K562 (cell line): ENCODE measurements around the gene SPIRE1. TPM values are rescaled to one million over a fixed set of nuclear protein-coding genes. Genes with fewer than 3 reads are reported as not detected.

Experiments
- DACH1 ChIP-seq: fragments of 450-650 bp; IDR thresholded peaks from 2 replicates; pipeline ENCODE4 v1.6.1; 2018; ENCODE audit not compliant: partially characterized antibody
- NFE2 ChIP-seq: IDR thresholded peaks from 2 replicates; pipeline ENCODE4 v1.6.1; 2014; ENCODE audit warnings: antibody characterized with exemption, low read depth
- RB1 ChIP-seq: fragments of 450-650 bp; IDR thresholded peaks from 2 replicates; pipeline ENCODE4 v1.6.1; 2017; ENCODE audit warnings: low read depth, mild to moderate bottlenecking
- SREBF2 ChIP-seq: sonication (generic); formaldehyde crosslinking; IDR thresholded peaks from 2 replicates; pipeline ENCODE4 v1.4.0; 2020; ENCODE audit warnings: mild to moderate bottlenecking, missing genetic modification reagents
- STAT5B ChIP-seq: fragments of 250-450 bp; sonication (Bioruptor Pico); IDR thresholded peaks from 2 replicates; pipeline ENCODE4 v1.8.0; 2021; ENCODE audit warnings: mild to moderate bottlenecking, inconsistent platforms
- TCF7L2 ChIP-seq: fragments of 150-350 bp; IDR thresholded peaks from 2 replicates; pipeline ENCODE4 v1.6.1; 2016; ENCODE audit warnings: low read depth, mild to moderate bottlenecking, low read length, moderate library complexity
- ZEB2 ChIP-seq: fragments of 450-650 bp; IDR thresholded peaks from 2 replicates; pipeline ENCODE4 v1.6.1; 2016
- ZNF134 ChIP-seq: fragments of 250-450 bp; sonication (Bioruptor Pico); conservative IDR thresholded peaks from 2 replicates; pipeline ENCODE4 v1.4.0; 2020
- ZNF347 ChIP-seq: fragments of 450-650 bp; formaldehyde crosslinking; IDR thresholded peaks from 2 replicates; pipeline ENCODE4 v1.4.0; 2020; ENCODE audit warnings: low read depth, mild to moderate bottlenecking, moderate library complexity
- ZNF57 ChIP-seq: fragments of 450-650 bp; formaldehyde crosslinking; IDR thresholded peaks from 2 replicates; pipeline ENCODE4 v1.4.0; 2020; ENCODE audit warnings: mild to moderate bottlenecking, moderate library complexity
- polyA plus RNA-seq, 8 experiments: library from polyadenylated mRNA; depleted of rRNA in 4 of 8; stranded (reverse) in 5 of 8; unstranded in 3 of 8; fragments of >200 nt; fragmentation: Nextera tagmentation in 2 of 8; fragmentation: Illumina TruSeq in 1 of 8; extraction: Ambion mirVana in 2 of 8; extraction: Trizol in 1 of 8; gene quantifications; 2 replicates each; pipeline versions ENCODE4 v1.2.1 to v1.2.3, GENCODE V29; 2011 to 2014; ENCODE audit warnings: inconsistent platforms in 1 of 8, missing spikeins in 1 of 8
- total RNA-seq, 7 experiments: library from RNA; depleted of rRNA in 6 of 7; stranded (reverse); fragments of >200 nt in 6 of 7; fragmentation: Illumina TruSeq in 2 of 7; extraction: Trizol in 2 of 7; gene quantifications; 2 replicates each; pipeline versions ENCODE4 v1.2.1 to v1.2.3, GENCODE V29; 2011 to 2021; ENCODE audit warnings: low replicate concordance in 1 of 7
- TF ChIP-seq, protein P1 (sequence below): IDR thresholded peaks from 2 replicates; pipeline ENCODE4 v1.6.1; 2012; ENCODE audit warnings: low read depth, low read length, improper control_type of control experiment, borderline replicate concordance
- TF ChIP-seq, protein P2 (sequence below): IDR thresholded peaks from 2 replicates; pipeline ENCODE4 v1.6.1; 2011; ENCODE audit not compliant: insufficient read length; ENCODE audit errors: extremely low read depth
- TF ChIP-seq, protein P3 (sequence below): fragments of 450-650 bp; IDR thresholded peaks from one replicate; pipeline ENCODE4 v1.6.1; 2018; ENCODE audit warnings: mild to moderate bottlenecking, moderate library complexity; ENCODE audit not compliant: partially characterized antibody
- TF ChIP-seq, protein P4 (sequence below): sonication (generic); formaldehyde crosslinking; IDR thresholded peaks from 2 replicates; pipeline ENCODE4 v1.8.1; 2023; ENCODE audit warnings: mild to moderate bottlenecking, missing genetic modification reagents, moderate library complexity

SPIRE1 gene
- total and polyA plus RNA-seq, 9 of the 15 experiments (the other 6 are each of a cell fraction or from before 2014, with no cell fraction given), result 2.9 to 14.0 (median 10.2) TPM

DNA sequence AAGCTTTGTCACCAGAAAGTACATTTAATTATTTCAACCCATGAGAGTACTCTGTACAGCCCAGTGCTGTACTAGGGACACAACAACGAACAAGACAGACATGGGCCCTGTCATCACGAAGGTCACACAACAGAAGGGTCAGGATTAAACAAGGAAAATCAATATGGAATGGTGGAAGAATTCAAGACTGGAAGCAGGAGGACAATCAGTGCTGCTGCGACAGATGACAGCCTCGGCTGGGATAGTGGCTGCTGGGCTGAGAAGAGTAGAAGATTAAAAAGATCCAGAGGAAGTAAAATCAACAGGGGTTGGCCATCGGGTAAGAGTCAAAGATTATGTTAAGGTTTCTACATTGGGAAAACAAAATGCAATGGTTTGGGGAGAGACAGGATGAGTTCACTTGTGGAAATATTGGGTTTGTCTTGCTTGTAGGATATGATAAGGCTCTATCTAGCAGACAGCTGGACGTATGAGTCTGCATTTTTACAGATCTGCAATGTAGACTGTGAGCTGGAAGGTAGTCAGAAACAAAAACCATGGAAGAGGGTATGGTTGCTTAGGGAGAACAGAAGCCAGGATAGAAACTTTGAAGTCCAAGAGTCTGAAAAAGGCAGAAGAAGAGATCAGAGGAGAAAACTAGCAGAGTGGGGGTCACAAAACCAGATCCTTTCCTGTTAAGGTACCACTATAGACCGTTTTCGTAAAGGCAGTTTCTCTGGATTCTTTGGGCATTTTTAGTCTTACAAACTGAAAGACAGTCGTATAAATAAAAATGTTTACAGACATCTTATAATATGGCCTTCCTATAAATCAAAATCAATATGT lies 166.1 kb downstream of the SPIRE1 start (continued):
- TF ChIP-seq, protein P1, sequence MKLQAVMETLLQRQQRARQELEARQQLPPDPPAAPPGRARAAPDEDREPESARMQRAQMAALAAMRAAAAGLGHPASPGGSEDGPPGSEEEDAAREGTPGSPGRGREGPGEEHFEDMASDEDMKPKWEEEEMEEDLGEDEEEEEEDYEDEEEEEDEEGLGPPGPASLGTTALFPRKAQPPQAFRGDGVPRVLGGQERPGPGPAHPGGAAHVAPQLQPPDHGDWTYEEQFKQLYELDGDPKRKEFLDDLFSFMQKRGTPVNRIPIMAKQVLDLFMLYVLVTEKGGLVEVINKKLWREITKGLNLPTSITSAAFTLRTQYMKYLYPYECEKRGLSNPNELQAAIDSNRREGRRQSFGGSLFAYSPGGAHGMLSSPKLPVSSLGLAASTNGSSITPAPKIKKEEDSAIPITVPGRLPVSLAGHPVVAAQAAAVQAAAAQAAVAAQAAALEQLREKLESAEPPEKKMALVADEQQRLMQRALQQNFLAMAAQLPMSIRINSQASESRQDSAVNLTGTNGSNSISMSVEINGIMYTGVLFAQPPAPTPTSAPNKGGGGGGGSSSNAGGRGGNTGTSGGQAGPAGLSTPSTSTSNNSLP, result peak; percentile 67
- no peak for TF ChIP-seq RB1
- no peak for TF ChIP-seq TCF7L2
- TF ChIP-seq, protein P2, sequence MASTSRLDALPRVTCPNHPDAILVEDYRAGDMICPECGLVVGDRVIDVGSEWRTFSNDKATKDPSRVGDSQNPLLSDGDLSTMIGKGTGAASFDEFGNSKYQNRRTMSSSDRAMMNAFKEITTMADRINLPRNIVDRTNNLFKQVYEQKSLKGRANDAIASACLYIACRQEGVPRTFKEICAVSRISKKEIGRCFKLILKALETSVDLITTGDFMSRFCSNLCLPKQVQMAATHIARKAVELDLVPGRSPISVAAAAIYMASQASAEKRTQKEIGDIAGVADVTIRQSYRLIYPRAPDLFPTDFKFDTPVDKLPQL, result no peak
- no peak for TF ChIP-seq DACH1
- TF ChIP-seq STAT5B (CRISPR knock-in tag), result no peak
- no peak for TF ChIP-seq ZNF347 (CRISPR knock-in tag)
- TF ChIP-seq, protein P3, sequence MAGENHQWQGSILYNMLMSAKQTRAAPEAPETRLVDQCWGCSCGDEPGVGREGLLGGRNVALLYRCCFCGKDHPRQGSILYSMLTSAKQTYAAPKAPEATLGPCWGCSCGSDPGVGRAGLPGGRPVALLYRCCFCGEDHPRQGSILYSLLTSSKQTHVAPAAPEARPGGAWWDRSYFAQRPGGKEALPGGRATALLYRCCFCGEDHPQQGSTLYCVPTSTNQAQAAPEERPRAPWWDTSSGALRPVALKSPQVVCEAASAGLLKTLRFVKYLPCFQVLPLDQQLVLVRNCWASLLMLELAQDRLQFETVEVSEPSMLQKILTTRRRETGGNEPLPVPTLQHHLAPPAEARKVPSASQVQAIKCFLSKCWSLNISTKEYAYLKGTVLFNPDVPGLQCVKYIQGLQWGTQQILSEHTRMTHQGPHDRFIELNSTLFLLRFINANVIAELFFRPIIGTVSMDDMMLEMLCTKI, result no peak
- TF ChIP-seq, protein P4, sequence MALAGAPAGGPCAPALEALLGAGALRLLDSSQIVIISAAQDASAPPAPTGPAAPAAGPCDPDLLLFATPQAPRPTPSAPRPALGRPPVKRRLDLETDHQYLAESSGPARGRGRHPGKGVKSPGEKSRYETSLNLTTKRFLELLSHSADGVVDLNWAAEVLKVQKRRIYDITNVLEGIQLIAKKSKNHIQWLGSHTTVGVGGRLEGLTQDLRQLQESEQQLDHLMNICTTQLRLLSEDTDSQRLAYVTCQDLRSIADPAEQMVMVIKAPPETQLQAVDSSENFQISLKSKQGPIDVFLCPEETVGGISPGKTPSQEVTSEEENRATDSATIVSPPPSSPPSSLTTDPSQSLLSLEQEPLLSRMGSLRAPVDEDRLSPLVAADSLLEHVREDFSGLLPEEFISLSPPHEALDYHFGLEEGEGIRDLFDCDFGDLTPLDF (CRISPR knock-in tag), result no peak
- no peak for TF ChIP-seq SREBF2 (CRISPR knock-in tag)
- peak; percentile 98 for TF ChIP-seq NFE2
- TF ChIP-seq ZNF57 (CRISPR knock-in tag), result no peak
- no peak for TF ChIP-seq ZNF134 (CRISPR knock-in tag)
- peak; percentile 84 for TF ChIP-seq ZEB2
